SU-DHL-6 (cell line): ENCODE measurements around the gene PTCSC3.

Experiments
- H2AFZ ChIP-seq: fragments of 200-600 bp; sonication (generic); 2 replicates; pipeline ENCODE4 v1.6.1; 2014; ENCODE audit warnings: low read depth, mild to moderate bottlenecking, moderate library complexity, mixed read lengths, antibody characterized with exemption, low read length; ENCODE audit not compliant: severe bottlenecking
- H3F3A ChIP-seq: fragments of 200-600 bp; shearing (Covaris generic); 2 replicates; pipeline ENCODE4 v1.6.0; 2016; ENCODE audit warnings: antibody characterized with exemption, mild to moderate bottlenecking; ENCODE audit not compliant: insufficient read depth
- H3K27ac ChIP-seq: fragments of 200-600 bp; sonication (generic); 2 replicates; pipeline ENCODE4 v1.5.1; 2016; ENCODE audit warnings: low read depth, mild to moderate bottlenecking, low read length, moderate library complexity, mixed read lengths
- H3K27me3 ChIP-seq: fragments of 200-600 bp; sonication (generic), shearing (Covaris generic); 2 replicates; pipeline ENCODE4 v1.6.0; 2014; ENCODE audit warnings: mild to moderate bottlenecking, low read length
- H3K36me3 ChIP-seq: fragments of 200-600 bp; sonication (generic); 2 replicates; pipeline ENCODE4 v1.6.1; 2014; ENCODE audit warnings: mild to moderate bottlenecking, low read length, mixed read lengths
- H3K4me2 ChIP-seq: fragments of 300-600, 200-600 bp; shearing (Covaris generic), sonication (generic); 2 replicates; pipeline ENCODE4 v1.6.0; 2014; ENCODE audit warnings: low read length, low read depth, mild to moderate bottlenecking; ENCODE audit not compliant: poor library complexity, severe bottlenecking
- H3K4me3 ChIP-seq: fragments of 200-600 bp; sonication (generic); 2 replicates; pipeline ENCODE4 v1.5.1; 2014; ENCODE audit warnings: antibody characterized with exemption, low read length, mild to moderate bottlenecking, mixed read lengths; ENCODE audit not compliant: insufficient read depth, poor library complexity, severe bottlenecking
- H3K79me2 ChIP-seq: fragments of 200-600 bp; sonication (generic); 2 replicates; pipeline ENCODE4 v1.6.1; 2014; ENCODE audit warnings: mild to moderate bottlenecking, low read length, moderate library complexity; ENCODE audit not compliant: insufficient read depth
- H3K9ac ChIP-seq: fragments of 200-600 bp; sonication (generic); 2 replicates; pipeline ENCODE4 v1.7.0; 2014; ENCODE audit warnings: mild to moderate bottlenecking, low read length
- H3K9me2 ChIP-seq: fragments of 200-600 bp; sonication (generic); replicated peaks from 2 replicates; pipeline ENCODE4 v1.6.1; 2014; ENCODE audit warnings: low read length; ENCODE audit not compliant: insufficient read depth
- H3K9me3 ChIP-seq: fragments of 200-600 bp; sonication (generic); 2 replicates; pipeline ENCODE4 v1.6.1; 2014; ENCODE audit warnings: low read length, mixed read lengths; ENCODE audit not compliant: insufficient read depth
- H4K20me1 ChIP-seq: fragments of 200-600 bp; sonication (generic); 2 replicates; pipeline ENCODE4 v1.6.1; 2014; ENCODE audit warnings: low read depth, mild to moderate bottlenecking, antibody characterized with exemption, low read length, moderate library complexity, mixed read lengths
- EZH2phosphoT487 ChIP-seq: fragments of 200-600 bp; sonication (generic), shearing (Covaris generic); conservative IDR thresholded peaks from 2 replicates; pipeline ENCODE4 v1.6.1; 2018; ENCODE audit warnings: mild to moderate bottlenecking, antibody characterized with exemption, low read length, moderate library complexity, mixed read lengths
- TF ChIP-seq, protein P1 (sequence below): fragments of 200-600 bp; sonication (generic); IDR thresholded peaks from one replicate; pipeline ENCODE4 v1.5.1; 2017; ENCODE audit warnings: antibody characterized with exemption, mild to moderate bottlenecking, low read length, moderate library complexity; ENCODE audit not compliant: insufficient read depth, poor library complexity, severe bottlenecking

Gene PTCSC3

DNA sequence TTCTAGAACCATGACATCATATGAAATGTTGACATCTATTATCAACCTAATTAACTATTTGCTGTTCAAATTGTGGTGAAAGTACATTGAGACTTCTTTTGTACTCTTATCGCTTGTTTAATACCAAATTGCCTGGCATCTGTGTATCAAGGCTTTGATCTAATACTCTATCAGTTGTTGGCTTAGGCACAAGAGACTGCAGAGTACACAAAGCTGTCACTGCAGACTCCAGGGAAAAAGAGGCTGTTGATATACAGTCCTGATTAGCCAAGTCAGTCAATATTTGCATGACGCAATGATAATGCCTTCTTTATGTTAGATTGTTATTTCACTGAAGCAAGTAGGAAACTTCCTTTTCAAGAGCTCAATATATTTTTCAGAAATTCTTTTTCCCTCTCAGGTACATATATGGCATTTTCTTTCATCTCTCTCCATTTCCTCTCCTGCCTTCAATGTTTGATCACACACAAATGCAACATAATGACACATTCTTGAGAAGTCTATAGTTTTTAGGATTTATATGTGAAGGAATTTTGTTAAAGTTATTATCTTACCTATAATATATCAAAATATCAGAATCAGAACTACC, 32.3 kb upstream of the PTCSC3 start:
- no peaks in the 10 kb centered on the region for H3K36me3 ChIP-seq
- no peak overlapping the region for H3K4me3 ChIP-seq
- H3K9me2 ChIP-seq, result no peaks in the 10 kb centered on the region
- H3K9me3 ChIP-seq, result no peaks in the 10 kb centered on the region
- no peaks in the 10 kb centered on the region for H3K79me2 ChIP-seq
- H3K9ac ChIP-seq, result no peak overlapping the region
- H3F3A ChIP-seq, result no peaks in the 10 kb centered on the region
- no peak for TF ChIP-seq EZH2phosphoT487
- TF ChIP-seq, protein P1, sequence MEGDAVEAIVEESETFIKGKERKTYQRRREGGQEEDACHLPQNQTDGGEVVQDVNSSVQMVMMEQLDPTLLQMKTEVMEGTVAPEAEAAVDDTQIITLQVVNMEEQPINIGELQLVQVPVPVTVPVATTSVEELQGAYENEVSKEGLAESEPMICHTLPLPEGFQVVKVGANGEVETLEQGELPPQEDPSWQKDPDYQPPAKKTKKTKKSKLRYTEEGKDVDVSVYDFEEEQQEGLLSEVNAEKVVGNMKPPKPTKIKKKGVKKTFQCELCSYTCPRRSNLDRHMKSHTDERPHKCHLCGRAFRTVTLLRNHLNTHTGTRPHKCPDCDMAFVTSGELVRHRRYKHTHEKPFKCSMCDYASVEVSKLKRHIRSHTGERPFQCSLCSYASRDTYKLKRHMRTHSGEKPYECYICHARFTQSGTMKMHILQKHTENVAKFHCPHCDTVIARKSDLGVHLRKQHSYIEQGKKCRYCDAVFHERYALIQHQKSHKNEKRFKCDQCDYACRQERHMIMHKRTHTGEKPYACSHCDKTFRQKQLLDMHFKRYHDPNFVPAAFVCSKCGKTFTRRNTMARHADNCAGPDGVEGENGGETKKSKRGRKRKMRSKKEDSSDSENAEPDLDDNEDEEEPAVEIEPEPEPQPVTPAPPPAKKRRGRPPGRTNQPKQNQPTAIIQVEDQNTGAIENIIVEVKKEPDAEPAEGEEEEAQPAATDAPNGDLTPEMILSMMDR, result no peak
- no peaks in the 10 kb centered on the region for H3K27me3 ChIP-seq
- no peaks in the 10 kb centered on the region for H4K20me1 ChIP-seq
- H3K27ac ChIP-seq, result no peak overlapping the region
- no peak overlapping the region for H3K4me2 ChIP-seq
- no peak overlapping the region for H2AFZ ChIP-seq

DNA sequence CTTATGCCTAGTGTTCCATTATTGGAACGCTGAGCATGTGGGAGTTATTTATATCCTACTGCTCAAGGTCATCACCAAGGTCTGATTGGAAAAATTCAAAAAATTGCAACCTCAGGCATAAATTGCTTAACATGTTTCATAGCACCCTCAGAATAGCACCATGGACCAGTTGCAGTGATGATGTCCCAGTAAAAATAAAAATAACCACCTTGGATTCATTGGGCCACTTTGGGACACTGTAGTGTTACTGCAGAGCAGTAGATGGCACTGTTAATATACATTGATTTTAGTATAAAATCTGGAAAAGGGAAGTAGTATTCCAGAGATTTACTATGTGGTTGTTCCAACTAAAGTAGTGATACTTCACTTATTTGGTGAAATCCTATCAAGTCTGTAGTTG, 31.0 kb upstream of the PTCSC3 start:
- TF ChIP-seq, protein P1, result no peak
- TF ChIP-seq EZH2phosphoT487, result no peak
- Histone ChIP-seq H3K36me3 (no peaks in the 10 kb centered on the region), H2AFZ (no peak overlapping the region), H3K27ac (no peak overlapping the region), H3K27me3 (no peaks in the 10 kb centered on the region), H3K4me2 (no peak overlapping the region), H3K9me3 (no peaks in the 10 kb centered on the region), H4K20me1 (no peaks in the 10 kb centered on the region), H3K4me3 (no peak overlapping the region), H3K9me2 (no peaks in the 10 kb centered on the region), H3K79me2 (no peaks in the 10 kb centered on the region), H3F3A (no peaks in the 10 kb centered on the region), H3K9ac (no peak overlapping the region)

DNA sequence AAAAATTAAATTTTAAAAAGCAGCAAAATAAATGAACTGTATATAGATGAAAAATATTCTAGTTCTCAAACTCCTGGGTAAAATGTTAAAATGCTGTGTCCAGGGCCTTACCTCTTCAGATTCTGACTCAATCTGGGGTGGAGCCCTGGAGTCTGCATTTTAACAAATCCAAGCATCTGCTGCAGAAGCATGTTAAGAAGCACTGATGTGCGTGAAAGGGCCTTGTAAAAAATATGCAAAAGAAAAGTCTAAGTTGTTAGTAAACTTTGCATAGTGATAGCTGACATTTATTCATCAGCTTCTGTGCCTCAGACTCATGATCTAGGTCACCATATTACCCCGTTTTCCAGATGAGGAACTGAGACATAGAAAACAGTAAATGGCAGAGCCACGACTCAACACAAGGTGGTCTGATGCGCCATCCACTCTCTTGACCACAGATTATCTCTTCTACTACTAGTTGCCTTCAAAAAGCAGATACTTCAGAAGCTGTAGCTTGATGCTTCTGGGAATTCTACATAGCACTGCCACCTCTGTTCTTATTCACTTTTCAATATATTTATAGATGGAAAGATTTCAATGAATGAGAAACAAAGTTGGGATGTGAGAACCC, 28.0 kb upstream of the PTCSC3 start:
- TF ChIP-seq, protein P1, result no peak
- no peak for TF ChIP-seq EZH2phosphoT487
- Histone ChIP-seq H3K4me2 (no peak overlapping the region), H3K9ac (no peak overlapping the region), H3F3A (no peaks in the 10 kb centered on the region), H3K9me2 (no peaks in the 10 kb centered on the region), H3K27ac (no peak overlapping the region), H3K4me3 (no peak overlapping the region), H3K27me3 (no peaks in the 10 kb centered on the region), H3K36me3 (no peaks in the 10 kb centered on the region), H3K9me3 (no peaks in the 10 kb centered on the region), H2AFZ (no peak overlapping the region), H3K79me2 (no peaks in the 10 kb centered on the region), H4K20me1 (no peaks in the 10 kb centered on the region)
